Measurements from ENCODE around the gene DBP.
A peak's percentile ranks its signal among the peaks of the same experiment; 100 is the strongest.

DBP gene

DNA sequence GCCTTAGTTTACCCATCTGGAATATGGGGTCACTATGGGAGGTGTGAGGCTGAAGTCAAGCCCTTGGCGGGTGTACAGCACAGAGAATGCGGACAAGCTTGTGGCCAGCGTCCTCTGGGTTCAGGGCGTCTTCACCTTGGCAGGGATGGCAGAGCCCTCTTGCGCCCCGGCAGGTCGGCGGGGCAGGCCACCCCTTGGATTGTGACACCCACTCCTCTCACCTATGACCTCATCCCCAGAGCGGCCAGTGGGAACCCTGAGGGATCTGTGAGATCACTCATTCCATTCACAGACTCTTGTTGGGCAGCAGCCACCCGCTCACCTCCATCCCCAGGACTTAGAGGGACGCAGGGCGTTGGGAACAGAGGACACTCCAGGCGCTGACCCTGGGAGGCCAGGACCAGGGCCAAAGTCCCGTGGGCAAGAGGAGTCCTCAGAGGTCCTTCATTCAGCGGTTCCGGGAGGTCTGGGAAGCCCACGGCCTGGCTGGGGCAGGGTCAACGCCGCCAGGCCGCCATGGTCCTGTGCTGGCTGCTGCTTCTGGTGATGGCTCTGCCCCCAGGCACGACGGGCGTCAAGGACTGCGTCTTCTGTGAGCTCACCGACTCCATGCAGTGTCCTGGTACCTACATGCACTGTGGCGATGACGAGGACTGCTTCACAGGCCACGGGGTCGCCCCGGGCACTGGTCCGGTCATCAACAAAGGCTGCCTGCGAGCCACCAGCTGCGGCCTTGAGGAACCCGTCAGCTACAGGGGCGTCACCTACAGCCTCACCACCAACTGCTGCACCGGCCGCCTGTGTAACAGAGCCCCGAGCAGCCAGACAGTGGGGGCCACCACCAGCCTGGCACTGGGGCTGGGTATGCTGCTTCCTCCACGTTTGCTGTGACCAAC, 30.5 kb downstream of the DBP start, which contains the start of gene SPACA4:
Gene SPACA4 (plus strand): TSS at position 280 of the 896 bp plus-strand sequence. CDS start 237 bp downstream, at position 517.
- no peak for DNase-seq

DNA sequence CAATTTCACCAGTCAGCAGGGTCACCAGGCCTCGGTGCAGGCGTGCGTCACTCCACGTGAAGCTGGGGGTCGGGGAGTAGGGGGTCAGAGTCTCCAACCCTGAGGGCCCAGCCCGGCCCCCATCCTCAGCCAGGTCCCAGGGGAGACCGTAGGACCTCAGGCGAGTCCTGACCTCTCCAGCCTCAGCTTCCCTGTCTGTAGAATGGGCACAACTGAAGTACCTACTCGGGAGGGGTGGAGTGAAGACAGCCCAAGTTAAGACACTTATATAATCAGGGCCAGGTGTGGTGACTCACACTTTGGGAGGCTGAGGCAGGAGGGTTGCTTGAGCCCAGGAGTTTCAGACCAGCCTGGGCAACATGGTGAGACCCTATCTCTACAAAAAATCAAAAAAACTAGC, 33.3 kb downstream of the DBP start:
- DNase-seq, result no peak

DNA sequence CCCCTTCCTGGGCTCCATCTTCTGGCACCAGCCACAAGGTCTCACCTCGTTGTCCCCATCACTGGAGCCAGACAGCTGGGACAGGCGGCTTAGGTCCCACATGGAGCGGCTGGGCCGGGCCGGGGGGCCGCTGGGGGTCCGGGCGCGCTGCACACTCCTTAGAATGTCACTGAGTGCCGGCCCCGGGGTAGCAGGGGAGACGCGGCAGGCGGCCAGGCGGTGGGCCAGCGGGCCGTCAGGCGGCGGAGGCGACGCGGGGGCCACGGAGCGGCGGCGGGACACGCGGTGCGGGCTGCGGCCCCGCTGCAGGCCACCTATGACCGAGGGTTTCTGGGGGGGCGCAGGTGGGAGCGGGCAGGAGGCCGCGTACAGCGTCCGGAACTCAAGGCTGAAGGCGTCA, 33.7 kb downstream of the DBP start:
- DNase-seq, result no peak

GRCh38 chr19:48603001-48603400, 34.2 kb downstream of the DBP start:
- no peak for DNase-seq

GRCh38 chr19:48600679-48601417, 36.3 kb downstream of the DBP start:
- no peak for DNase-seq

DNA sequence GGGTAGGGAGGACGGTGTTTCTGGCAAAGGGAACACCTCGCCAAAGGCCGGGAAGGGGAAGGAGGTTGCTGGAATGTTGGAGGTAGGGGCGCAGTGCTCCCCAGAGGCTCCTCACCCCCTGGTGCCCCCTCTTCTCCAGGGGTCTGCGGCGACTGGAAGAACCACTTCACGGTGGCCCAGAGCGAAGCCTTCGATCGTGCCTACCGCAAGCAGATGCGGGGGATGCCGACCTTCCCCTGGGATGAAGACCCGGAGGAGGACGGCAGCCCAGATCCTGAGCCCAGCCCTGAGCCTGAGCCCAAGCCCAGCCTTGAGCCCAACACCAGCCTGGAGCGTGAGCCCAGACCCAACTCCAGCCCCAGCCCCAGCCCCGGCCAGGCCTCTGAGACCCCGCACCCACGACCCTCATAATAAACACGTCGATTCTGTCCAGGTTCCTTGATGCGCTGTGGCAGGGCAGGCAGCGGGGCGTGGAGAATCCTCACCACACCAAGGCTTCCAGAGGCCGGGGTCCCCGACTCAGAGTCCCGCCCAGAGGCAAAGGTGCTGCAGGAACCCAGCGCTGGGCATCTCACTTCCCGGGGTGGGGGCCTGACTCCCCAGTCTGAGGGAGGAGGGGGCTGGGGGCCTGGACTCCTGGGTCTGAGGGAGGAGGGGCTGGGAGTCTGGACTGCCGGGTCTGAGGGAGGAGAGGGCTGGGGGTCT, 38.0 kb downstream of the DBP start:
- DNase-seq, result no peak

- no peak for DNase-seq
Measured at GRCh38 chr19:48596679-48597465, 40.3 kb downstream of the DBP start.

DNA sequence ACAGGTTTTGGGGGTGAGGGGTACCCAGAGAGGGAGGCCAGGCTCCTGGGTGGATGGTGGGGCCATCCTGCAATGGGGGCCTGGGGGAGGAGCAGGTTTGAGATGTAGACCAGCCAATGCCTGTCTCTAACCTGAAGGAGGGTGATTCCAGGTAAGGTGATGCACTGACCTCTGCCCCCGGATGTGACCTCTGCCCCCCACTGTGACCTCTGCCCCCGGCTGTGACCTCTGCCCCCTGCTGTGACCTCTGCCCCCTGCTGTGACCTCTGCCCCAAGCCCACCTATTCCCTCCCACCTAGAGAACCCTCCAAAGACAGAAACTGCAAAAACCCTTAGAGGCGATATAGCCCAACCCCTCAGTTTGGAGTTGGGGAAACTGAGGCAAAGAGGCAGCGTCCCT, 40.9 kb downstream of the DBP start:
- DNase-seq, result no peak

- no peak for DNase-seq
Measured at GRCh38 chr19:48595833-48596232, 41.3 kb downstream of the DBP start.

GRCh38 chr19:48595171-48595570, 42.0 kb downstream of the DBP start:
- no peak for DNase-seq

DNA sequence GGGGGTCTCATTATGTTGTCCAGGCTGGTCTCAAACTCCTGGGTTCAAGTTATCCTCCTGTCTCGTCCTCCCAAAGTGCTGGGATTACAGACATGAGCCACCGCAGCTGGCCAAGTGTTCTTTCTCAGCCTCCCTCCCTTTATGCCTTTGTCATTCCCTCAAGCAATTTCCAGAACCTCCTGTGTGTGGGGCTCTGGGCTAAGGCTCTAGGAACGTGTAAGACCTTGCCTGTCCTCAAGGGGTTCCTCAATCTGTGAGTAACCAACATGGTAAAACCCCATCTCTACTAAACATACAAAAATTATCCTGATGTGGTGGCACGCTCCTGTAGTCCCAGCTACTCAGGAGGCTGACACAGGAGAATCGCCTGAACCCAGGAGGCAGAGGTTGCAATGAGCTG, 46.2 kb downstream of the DBP start:
- no peak for DNase-seq

DNA sequence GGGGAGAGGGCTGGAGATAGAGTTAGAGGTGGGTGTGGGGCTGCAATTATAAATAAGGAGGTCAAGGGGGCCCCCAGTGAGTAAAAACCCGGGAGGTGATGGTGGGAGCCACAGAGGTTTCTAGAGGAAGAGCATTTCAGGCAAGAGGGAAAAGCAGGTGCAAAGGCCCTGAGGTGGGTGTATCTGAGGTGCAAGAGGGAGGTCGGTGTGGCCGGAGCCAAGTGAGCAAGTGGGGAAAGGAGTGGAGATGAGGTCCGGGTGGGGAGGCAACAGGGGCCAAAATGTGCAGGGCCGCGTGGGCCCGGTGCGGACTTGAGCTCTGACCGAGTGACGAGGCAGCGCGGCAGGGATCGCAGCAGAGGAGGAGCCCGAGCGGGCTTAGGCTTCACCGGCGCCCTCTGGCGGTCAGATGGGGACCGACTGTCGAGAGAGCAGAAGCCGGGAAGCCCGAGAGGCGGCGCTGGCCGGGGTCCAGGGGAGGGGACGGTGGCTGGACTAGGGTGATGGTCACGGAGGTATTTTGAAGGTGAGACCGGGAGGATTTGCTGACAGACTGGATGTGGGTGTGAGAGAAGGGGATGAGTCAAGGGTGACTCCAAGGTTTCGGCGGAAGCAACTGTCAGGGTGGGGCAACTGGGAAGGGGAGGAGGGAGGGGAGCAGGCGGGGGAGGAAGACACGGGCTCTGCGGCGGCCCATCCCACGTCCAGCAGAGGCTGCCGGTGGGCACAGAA, 48.3 kb downstream of the DBP start:
- DNase-seq, result peak; percentile 81

GRCh38 chr19:48587387-48587786, 49.8 kb downstream of the DBP start:
- DNase-seq, result no peak

DNA sequence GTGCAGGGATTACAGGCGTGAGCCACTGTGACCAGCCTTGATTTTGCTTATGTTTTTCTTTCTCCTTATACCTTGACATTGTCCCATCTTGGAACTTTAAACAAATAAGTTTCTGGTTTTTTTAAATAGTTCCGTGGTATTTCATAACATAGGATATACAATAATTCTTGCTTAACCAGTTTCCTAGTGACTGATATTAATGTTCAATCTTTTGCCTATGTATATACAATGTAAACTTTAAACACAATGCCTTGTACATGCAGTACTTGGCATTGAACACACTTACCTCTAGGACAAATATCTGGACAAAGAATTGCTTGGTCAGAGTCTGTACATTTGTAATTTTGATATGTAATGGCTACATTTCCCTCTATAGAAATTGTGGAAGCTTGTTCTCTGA, 55.0 kb downstream of the DBP start:
- no peak for DNase-seq
